Inferior parietal cortex (tissue), 1 donor: ENCODE data around the gene PLEKHM2.
A peak's percentile ranks its signal among the peaks of the same experiment; 100 is the strongest.

Experiments used
- DNase-seq: peaks from one replicate; pipeline ENCODE4 v3.0.0-alpha.2; 2016; ENCODE audit errors: extremely low spot score

PLEKHM2 gene

DNA sequence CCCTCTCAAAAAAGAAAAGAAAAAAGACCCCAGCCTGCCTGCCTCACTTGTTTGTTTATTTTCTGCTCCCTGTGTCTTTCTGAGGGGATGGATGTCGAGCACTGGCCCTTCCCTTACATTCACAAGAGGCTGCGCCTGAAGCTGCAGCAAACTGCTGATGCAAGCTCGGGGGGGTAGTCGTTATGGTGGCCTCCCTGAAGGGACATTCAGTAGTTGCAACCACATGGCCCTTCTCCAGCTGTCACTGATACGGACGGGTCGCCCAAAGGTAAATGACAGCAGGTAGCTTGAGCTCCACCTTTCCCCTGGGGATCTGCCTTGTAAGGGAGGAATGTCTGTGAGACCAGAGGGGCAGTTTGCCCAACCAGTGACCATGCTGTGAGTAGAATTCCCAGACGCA, 17.7 kb downstream of the PLEKHM2 start:
- DNase-seq, result no peak

DNA sequence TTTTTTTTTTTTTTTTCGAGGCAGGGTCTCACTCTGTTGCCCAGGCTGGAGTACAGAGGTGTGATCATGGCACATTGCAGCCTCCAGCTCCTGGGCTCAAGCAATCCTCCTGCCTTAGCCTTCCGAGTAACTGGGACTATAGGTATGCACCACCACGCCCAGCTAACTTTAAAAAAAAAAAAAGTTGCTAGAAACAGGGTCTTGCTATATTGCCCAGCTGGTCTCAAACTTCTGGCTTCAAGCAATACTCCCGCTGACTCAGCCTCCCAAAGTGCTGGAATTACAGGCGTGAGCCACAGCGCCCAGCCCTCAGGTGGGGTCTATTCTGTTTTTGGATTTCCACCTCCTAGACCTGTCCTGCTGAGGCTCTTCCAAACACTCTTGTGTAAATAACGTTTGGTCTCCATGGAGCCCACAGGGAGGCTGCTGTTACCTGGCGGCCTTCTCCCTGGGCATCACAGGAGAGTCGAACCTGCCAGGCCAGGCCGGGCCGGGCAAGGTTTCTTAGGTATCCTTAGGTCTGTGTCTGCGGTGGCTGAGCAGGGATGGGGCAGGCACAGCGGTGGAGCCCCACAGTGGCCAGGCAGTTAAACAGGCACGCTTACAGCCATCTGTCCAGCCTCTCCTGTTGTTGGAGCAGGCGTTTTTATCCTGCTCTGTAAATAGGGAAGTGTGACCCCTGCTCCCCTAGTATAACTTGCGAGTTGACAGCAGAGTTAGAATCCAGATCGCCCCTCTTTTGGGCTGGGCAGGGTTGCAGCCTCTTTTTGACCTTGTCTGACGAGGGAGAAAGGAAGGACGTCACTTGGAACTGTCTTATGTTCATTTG, 18.8 kb downstream of the PLEKHM2 start:
- DNase-seq, result no peak

DNA sequence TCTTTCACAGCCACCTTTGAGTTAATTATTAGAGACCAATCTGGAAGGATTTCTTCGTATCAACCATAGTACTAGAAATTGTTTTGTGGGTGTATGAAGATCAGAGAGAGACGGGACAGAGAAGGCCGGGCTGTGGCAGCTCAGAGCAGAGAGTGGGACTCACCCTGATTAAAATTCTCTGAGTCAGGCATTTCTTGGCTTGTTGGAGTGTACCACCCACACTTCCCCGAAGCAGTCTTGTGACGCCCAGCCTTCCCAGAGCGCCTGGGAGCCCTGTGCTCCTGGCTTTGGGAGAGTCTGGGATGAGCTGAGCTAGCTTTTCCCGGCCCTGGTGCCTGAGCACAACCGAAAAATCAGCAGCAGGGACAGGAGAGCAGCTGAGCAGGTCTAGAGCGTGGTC, 19.4 kb downstream of the PLEKHM2 start:
- peak; percentile 76 for DNase-seq

DNA sequence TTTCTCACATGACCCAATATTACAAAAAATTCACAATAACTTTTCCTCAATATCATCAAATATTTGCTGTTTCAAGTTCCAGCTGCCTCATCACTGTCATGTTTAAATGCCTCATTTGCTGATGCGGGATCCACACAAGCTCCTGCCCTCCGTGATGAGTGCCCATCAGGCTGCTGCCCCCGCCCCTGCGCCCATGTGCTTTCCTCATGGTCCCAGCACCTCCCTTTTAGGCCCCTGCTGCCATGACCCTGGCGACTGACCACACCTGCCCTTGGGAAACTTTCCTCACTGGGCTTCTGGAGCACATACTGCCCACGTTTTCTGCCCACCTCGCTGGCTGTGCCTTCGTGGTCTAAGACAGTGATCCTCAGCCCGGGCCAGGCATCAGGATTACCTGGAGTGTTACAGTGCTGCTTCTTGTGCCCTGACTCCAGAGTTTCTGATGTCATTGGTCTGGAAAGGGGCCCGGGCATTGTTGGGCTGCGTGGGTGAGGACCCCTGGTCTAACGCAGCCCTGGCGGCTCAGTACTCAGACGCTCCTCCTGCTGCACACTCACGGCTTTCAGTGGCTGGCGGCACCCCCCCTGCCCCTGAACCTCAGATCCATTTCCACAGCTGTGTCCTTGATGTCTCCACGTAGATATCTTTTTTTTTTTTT, 20.5 kb downstream of the PLEKHM2 start:
- DNase-seq, result no peak

DNA sequence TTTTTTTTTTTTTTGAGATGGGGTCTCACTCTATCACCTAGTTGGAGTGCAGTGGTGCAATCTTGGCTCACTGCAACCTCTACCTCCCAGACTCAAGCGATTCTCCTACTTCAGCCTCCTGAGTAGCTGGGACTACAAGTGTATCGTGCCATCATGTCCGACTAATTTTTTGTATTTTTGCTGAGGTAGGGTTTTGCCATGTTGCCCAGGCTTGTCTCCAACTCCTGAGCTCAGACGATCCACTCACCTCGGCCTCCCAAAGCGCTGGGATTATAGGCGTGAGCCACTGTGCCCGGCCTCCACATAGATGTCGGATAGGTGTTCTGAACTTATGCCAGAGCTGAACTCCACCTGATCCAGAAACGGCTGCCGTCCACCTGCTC, 21.1 kb downstream of the PLEKHM2 start:
- DNase-seq, result no peak

DNA sequence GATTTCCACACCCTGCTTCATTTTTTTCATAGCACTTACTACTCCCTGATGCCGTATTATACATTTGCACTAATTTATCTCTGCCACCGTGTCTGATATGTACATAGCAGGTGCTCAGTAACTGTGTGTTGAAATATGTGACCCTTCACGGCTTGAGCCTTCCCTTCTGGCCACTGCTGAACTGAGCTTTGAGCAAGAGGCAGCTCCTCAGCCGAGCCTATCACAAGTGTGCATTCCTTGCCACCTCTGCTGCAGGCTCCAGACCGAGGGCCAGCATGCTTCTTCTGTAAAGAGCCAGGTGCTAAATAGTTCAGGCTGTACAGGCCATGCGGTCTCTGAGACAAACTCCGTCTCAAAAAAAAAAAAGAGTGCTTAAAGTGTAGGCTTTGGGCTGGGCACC, 22.6 kb downstream of the PLEKHM2 start:
- DNase-seq, result no peak

DNA sequence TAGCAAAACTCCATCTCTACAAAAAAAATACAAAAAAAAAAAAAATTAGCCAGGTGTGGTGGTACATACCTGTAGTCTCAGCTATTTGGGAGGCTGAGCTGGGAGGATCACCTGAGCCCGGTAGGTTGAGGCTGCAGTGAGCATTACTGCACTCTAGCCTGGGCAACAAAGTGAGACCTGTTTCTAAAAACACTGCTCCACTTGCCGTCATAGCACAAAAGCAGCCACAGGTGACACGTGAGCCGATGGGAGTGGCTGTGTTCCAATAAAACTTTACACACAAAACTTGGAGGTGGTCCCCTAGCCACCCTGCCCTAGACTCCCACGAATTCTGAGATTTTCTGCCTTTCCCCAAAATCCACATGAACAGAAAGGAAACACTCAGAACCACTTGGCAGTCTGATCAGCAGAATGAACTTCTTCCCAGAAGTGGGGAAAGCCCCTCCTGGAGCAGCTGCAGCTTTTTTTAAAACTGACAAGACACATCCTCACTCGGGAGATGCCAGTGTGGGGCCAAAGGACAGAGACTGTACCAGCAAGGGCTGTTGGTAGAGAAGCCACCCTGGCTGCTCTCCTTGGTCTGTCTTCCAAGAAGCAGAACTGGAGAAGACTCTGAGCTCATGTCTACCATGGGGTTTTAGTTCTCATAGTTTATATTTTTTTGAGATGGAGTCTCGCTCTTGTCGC, 23.3 kb downstream of the PLEKHM2 start:
- DNase-seq, result no peak

DNA sequence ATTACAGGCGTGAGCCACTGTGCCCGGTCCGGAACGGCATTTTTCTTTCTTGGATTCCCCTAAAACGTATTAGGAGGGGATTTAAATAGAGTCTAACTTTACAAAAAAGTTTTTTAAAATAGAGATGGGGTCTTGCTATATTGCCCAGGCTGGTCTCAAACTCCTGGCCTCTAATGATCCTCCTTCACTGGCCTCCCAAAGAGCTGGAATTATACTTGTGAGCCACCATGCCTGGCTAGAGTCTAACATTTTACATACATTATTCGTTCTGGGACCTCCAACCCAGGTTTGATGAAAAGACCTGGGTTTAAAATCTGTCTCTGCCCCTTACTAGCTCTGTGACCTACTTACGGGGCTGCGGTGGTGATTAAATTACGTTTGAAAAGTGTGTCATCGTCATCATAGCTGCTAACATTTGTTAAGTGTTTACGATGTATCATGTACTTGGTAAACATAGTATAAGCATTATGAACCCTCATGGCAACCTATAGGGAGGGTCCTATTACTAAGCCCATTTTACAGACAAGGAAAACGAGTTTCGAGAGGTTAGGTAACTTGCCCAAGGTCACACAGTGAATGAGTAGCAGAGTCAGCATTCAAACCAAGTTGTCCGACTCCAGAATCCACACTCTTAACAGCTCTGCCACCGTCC, 24.5 kb downstream of the PLEKHM2 start:
- DNase-seq, result no peak

DNA sequence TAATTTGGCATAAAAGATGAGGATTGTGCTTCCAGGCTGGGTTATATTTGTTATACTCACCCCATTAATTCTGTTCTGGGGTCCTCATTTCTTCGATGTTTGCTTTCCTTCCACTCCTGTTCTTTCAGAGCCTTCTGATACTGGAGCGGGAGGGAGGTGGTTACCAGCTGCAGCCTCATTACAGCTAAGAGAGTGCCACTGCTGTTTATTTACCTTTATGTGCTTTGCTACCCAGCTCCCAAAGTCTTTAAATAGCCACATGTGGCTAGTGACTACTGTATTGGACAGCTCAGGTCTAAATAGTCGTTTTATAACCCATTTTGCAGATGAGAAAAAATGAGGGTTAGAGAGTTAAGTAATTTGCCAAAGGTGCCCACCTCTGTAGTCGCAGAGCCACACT, 25.1 kb downstream of the PLEKHM2 start:
- no peak for DNase-seq

DNA sequence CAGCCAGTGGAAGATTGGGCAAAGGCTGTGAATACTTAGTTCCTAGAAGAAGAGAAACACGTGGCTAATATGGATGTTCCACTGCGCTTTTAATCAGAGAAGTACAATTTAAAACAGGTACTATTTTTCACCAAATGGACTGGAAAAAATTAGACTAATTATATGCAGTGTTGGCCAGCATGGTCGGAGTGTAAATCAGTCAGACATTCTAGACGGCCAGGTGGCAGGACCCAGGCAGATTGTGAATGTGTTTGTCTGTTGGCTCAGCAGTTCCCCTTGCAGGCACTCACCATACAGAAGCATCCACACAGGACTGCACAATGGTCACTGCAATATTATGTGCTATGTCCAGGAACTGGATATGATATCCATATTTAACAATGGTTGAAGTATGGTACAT, 28.0 kb downstream of the PLEKHM2 start:
- DNase-seq, result no peak

DNA sequence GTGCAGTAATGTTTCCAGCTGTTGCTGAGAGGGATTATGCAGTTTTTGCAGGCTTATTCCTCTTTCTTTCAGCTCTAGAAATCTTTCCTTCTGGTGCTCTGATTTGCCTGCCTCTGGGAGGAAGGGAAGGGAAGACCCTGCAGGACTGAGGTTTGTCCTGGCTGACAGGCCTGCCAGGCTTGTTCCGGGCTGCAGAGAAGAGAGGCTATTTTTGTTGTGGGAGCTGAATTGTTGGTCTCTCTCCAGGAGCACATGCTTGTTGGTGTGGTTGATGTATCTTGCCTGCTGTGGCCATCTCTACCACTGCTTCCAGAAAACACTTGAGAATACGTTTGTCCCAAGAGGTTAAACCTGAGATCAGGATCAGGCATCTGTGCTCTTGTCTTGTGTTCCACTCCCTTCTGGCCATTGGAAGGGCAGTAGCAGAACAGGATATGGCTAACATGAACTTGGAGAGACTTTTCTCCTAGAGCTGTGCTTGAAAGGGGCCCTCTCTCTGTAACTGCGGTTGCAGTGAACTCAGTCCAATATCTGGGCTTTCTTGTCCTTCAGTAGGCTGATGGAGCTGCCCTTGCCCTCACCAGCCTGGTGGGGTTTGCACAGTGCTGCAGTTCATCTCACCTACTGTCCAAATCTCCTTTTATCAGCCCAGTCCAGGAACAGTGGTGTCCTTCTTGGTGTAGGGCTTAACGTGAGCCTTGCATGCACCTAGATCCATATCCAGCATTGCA, 30.5 kb downstream of the PLEKHM2 start:
- peak; percentile 70 for DNase-seq

DNA sequence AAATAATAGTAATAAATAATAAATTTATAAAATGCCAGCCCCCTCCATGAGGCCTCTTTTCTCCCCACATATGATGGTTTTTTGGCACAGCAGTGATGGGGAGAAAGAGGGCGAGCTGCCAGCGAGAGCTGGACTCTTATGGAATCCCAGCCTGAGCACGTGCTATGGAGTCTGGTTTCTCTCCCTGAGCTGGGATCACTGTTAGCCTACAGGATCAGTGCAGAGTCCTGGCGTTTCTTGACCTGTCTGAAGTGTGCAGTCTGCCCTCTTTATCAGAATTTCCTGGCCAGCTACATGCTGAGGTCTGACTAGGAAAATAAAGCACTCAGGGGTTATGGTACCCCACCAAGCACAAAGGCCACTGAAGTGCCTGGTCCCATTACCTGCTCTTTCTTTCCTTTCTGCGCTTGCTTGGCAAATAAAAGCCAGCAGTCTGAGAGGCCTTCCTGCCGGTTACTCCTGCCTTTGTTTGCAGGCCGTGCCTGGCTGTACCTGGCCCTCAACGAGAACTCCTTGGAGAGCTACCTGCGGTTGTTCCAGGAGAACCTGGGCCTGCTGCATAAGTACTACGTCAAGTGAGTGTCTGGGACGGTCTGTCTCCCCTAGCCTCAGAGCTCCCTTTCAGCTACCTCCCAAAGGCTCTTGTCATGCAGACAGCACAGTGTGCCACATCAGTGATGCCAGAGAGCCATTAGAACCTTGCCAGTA, 33.5 kb downstream of the PLEKHM2 start:
- DNase-seq, result no peak

DNA sequence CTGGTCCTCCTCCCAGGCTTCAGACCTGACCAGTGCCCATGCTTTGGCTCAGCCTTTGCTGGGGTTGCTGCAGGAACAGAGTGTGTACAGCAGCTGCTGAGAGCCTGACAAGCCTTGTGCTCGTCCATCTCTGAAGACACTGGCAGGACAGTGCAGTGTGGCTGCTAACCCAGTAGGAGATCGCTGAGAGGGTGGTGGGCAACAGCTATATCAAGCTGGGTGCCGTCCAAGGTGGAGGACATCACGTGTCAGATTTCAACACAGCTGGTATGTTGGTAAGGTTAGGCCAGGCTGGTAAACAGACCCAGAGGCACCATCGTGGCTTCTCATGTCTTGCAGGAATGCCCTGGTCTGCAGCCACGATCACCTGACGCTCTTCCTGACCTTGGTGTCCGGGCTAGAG, 34.1 kb downstream of the PLEKHM2 start:
- no peak for DNase-seq

DNA sequence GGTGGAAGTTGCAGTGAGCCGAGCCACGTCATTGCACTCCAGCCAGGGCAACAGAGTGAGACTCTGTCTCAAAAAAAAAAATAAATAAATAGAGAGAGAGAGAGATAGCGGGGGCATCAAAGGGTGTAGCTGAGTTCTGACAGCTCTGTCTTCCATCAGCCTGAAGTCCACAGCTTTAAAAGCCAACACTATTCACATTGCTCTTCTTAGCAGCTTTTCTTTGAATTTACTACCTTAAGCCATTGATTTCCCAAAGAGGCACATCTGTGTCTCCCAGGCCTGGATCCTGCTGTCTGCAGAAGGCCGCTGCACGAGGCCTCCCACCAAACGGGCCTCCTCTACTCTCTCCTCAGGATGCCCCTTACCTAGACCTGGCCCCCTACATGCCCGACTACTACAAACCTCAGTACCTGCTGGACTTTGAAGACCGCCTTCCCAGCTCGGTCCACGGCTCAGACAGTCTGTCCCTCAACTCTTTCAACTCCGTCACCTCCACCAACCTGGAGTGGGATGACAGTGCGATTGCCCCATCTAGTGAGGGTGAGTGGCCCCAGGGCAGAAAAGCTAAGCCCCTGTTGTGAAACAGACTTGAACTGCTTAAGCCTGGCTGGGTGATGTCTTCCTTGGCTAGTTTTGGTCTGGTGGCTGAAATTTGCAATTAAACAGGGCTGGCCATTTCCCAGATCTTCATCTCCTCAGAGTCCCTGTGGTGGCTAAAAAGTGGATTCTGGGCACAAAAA, 35.4 kb downstream of the PLEKHM2 start:
- no peak for DNase-seq

DNA sequence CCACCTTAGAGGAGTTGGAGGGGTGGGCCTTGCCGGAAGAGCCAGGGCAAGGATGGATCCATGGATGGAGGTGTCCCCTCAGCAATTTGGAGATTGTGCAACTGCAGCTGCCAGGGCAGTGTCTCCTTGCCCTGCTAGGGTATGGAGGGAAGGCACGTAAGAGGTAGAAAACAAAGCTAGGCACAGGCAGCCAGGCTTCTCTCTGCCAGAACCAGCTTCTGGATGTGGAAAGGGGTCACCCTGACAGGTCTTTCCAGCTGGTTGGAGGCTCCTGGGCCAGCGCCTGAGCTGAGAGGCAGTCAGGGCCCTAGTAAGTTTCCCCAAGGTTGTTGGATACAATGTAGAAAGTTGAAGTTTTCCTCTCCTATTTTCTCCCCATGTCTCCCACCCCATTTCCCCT, 36.7 kb downstream of the PLEKHM2 start:
- DNase-seq, result no peak

DNA sequence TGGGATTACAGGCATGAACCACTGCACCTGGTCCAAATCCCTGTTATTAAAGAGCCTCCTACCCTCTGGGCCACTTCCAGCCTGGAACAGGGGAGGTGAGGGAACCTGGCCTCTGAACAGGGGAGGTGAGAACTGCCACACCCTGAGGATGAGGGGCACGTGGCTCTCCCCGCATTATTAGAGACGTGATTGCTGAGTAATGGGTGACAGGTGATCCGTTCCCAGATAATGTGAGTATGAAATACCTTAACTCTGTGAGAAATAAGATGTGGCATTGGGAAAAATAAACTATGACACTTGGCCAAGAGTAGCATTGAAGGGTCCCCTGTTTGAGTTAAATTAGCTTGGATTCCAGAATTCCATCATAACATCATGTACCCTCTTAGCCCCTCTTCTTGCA, 38.3 kb downstream of the PLEKHM2 start:
- no peak for DNase-seq

DNA sequence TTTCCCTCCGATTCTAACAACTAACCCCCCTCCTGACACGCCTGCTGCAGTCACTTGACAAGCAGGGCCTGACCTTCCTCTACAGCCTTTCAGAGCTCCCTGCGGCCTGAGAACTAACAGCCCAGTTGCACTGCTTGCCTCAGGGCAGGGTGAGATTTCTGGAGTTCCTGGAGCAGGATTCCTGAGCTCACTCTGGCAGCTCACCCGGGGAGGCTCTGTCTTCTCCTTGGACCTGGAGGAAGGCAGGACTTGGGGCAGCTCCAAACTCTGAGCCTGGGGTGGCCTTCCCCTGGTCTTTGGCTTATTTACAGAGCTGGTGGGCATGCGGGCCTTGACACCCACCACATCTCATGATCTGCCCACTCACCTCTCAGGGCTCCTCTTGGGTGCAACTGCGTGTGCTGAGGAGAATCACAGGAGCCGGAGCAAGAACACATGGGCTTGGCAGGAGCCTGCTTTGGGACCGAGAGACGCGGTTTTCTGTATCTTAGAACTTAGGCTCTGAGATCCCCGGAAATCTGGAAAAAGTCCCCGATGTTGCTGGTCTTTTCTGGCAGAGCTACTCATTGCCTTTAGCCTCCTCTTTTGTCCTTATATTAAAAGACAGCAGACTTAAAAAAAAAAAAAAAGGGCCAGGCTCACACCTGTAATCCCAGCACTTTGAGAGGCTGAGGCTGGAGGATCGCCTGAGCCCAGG, 38.9 kb downstream of the PLEKHM2 start:
- no peak for DNase-seq

DNA sequence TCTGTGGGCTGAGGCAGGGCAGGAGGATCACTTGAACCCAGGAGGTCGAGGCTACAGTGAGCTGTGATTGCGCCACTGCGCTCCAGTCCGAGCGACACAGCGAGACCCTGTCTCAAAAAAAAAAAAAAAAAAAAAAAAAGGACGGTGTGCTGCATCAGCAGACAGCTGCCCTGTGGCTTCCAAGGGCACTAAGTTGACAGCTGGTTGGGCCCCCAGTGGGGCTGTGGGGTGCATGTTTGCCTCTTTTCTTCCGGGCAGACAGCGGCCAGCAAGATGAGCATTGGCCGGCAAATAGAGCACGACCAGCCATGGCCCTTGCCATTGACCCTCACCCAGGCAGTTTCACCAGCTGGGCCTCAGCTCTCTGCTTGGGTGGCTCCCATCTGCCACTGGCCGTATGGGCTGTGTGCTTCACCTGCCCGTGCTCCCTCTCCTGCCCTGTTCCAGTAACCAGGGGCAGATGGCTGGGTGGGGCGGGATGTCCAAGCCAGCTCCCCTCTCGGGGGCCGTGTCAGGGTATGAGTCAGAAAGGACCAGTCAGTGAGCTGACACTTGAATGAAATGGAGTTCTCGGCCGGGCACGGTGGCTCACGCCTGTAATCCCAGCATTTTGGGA, 39.6 kb downstream of the PLEKHM2 start:
- DNase-seq, result no peak
